Muscle layer of colon (tissue), 2 donors: ENCODE data around the gene TDRD10.

Experiments
- H3K27ac ChIP-seq: one replicate; pipeline ENCODE4 v1.7.0; 2013; ENCODE audit warnings: low read depth, mild to moderate bottlenecking, low read length, moderate library complexity
- H3K27me3 ChIP-seq, 2 donors: one replicate each; pipeline ENCODE4 v1.7.0; 2013; ENCODE audit warnings: low read length in 2 of 2, mild to moderate bottlenecking in 2 of 2; ENCODE audit not compliant: insufficient read depth in 2 of 2, control insufficient read depth in 1 of 2
- H3K36me3 ChIP-seq: one replicate; pipeline ENCODE4 v1.7.0; 2013; ENCODE audit warnings: mild to moderate bottlenecking, low read length; ENCODE audit not compliant: insufficient read depth
- H3K4me1 ChIP-seq: one replicate; pipeline ENCODE4 v1.7.0; 2013; ENCODE audit warnings: mild to moderate bottlenecking, low read length; ENCODE audit not compliant: insufficient read depth
- H3K4me3 ChIP-seq, 2 donors: one replicate each; pipeline ENCODE4 v1.7.0; 2013; ENCODE audit warnings: low read length in 2 of 2, low read depth in 1 of 2, mild to moderate bottlenecking in 1 of 2, moderate library complexity in 1 of 2
- H3K9ac ChIP-seq: one replicate; pipeline ENCODE4 v1.7.0; 2013; ENCODE audit warnings: low read length
- H3K9me3 ChIP-seq: one replicate; pipeline ENCODE4 v1.7.0; 2013; ENCODE audit warnings: mild to moderate bottlenecking, low read length
- donor health status: abdominal sarcoma.
- donor health status: Adenocarcinoma of cecum.

Gene TDRD10

GRCh38 chr1:154547105-154547732, 45.2 kb downstream of the TDRD10 start:
- H3K9ac ChIP-seq: no peak overlapping the region
- H3K4me1 ChIP-seq: no peaks in the 10 kb centered on the region
- H3K27me3 ChIP-seq: no peaks in the 10 kb centered on the region
- H3K27ac ChIP-seq: no peak overlapping the region
- no peaks in the 10 kb centered on the region for H3K9me3 ChIP-seq
- H3K4me3 ChIP-seq: no peak overlapping the region
- peaks cover 37% of the 10 kb centered on the region for H3K36me3 ChIP-seq

- H3K9me3 ChIP-seq: no peaks in the 10 kb centered on the region
- H3K9ac ChIP-seq: no peak overlapping the region
- no peaks in the 10 kb centered on the region for H3K27me3 ChIP-seq
- no peak overlapping the region for H3K4me3 ChIP-seq
- peaks cover 4% of the 10 kb centered on the region for H3K4me1 ChIP-seq
- H3K27ac ChIP-seq: no peak overlapping the region
- peaks cover 45% of the 10 kb centered on the region for H3K36me3 ChIP-seq
Measured at GRCh38 chr1:154548028-154548427, 46.0 kb downstream of the TDRD10 start.

- no peak overlapping the region for H3K9ac ChIP-seq
Measured at GRCh38 chr1:154549202-154549770, 47.3 kb downstream of the TDRD10 start.

GRCh38 chr1:154550070-154550469, 48.1 kb downstream of the TDRD10 start:
- no peak overlapping the region for H3K9ac ChIP-seq
- no peak overlapping the region for H3K27ac ChIP-seq
- H3K36me3 ChIP-seq: peaks cover 65% of the 10 kb centered on the region
- no peaks in the 10 kb centered on the region for H3K27me3 ChIP-seq
- H3K9me3 ChIP-seq: no peaks in the 10 kb centered on the region
- peaks cover 16% of the 10 kb centered on the region for H3K4me1 ChIP-seq
- H3K4me3 ChIP-seq: no peak overlapping the region

More at GRCh38 chr1:154549202-154549770, 47.3 kb downstream of the TDRD10 start:
- H3K4me3 ChIP-seq: no peak overlapping the region
- peaks cover 57% of the 10 kb centered on the region for H3K36me3 ChIP-seq
- no peaks in the 10 kb centered on the region for H3K9me3 ChIP-seq
- peaks cover 16% of the 10 kb centered on the region for H3K4me1 ChIP-seq
- no peak overlapping the region for H3K27ac ChIP-seq
- no peaks in the 10 kb centered on the region for H3K27me3 ChIP-seq

GRCh38 chr1:154550657-154551056, 48.6 kb downstream of the TDRD10 start:
- no peak overlapping the region for H3K27ac ChIP-seq
- peaks cover 71% of the 10 kb centered on the region for H3K36me3 ChIP-seq
- peaks cover 17% of the 10 kb centered on the region for H3K4me1 ChIP-seq

GRCh38 chr1:154551474-154551873, 49.5 kb downstream of the TDRD10 start:
- peaks cover 76% of the 10 kb centered on the region for H3K36me3 ChIP-seq
- no peaks in the 10 kb centered on the region for H3K27me3 ChIP-seq
- peaks cover 25% of the 10 kb centered on the region for H3K4me1 ChIP-seq
- H3K9ac ChIP-seq: no peak overlapping the region
- H3K27ac ChIP-seq: no peak overlapping the region
- no peaks in the 10 kb centered on the region for H3K9me3 ChIP-seq
- no peak overlapping the region for H3K4me3 ChIP-seq

More at GRCh38 chr1:154550657-154551056, 48.6 kb downstream of the TDRD10 start:
- no peak overlapping the region for H3K9ac ChIP-seq
- no peaks in the 10 kb centered on the region for H3K9me3 ChIP-seq
- H3K4me3 ChIP-seq: no peak overlapping the region
- H3K27me3 ChIP-seq: no peaks in the 10 kb centered on the region

- H3K4me1 ChIP-seq: peaks cover 31% of the 10 kb centered on the region
- no peak overlapping the region for H3K9ac ChIP-seq
- H3K27ac ChIP-seq: no peak overlapping the region
Measured at GRCh38 chr1:154552036-154552435, 50.0 kb downstream of the TDRD10 start.

GRCh38 chr1:154553056-154554030, 51.3 kb downstream of the TDRD10 start:
- H3K36me3 ChIP-seq: peaks cover 76% of the 10 kb centered on the region
- H3K9me3 ChIP-seq: no peaks in the 10 kb centered on the region
- H3K4me1 ChIP-seq: peaks cover 36% of the 10 kb centered on the region
- H3K9ac ChIP-seq: no peak overlapping the region
- H3K27ac ChIP-seq: no peak overlapping the region
- H3K27me3 ChIP-seq: no peaks in the 10 kb centered on the region
- no peak overlapping the region for H3K4me3 ChIP-seq

More at GRCh38 chr1:154552036-154552435, 50.0 kb downstream of the TDRD10 start:
- Histone ChIP-seq H3K36me3 (peaks cover 76% of the 10 kb centered on the region), H3K9me3 (no peaks in the 10 kb centered on the region), H3K27me3 (no peaks in the 10 kb centered on the region), H3K4me3 (no peak overlapping the region)

GRCh38 chr1:154556422-154556821, 54.4 kb downstream of the TDRD10 start:
- peaks cover 47% of the 10 kb centered on the region for H3K36me3 ChIP-seq
- H3K4me3 ChIP-seq: peak overlapping the region; percentile 40 to 77
- H3K9ac ChIP-seq: peak overlapping the region; percentile 71

GRCh38 chr1:154557248-154557938, 55.4 kb downstream of the TDRD10 start:
- Histone ChIP-seq H3K4me3 (peak overlapping the region; percentile 40 to 77), H3K9me3 (no peaks in the 10 kb centered on the region), H3K36me3 (peaks cover 38% of the 10 kb centered on the region), H3K9ac (peak overlapping the region; percentile 71), H3K4me1 (peaks cover 44% of the 10 kb centered on the region), H3K27me3 (no peaks in the 10 kb centered on the region), H3K27ac (peak overlapping the region; percentile 82)

More at GRCh38 chr1:154556422-154556821, 54.4 kb downstream of the TDRD10 start:
- Histone ChIP-seq H3K27me3 (no peaks in the 10 kb centered on the region), H3K27ac (peak overlapping the region; percentile 2), H3K9me3 (no peaks in the 10 kb centered on the region), H3K4me1 (peaks cover 44% of the 10 kb centered on the region)
